Activated CD4-positive, CD25-positive, alpha-beta regulatory T cell treated with anti-CD3 and anti-CD28 coated beads, Interleukin-2, amount 50 U/mL, for 72 hours (primary cell): ENCODE data around the gene KY.

Experiments
- DNase-seq: peaks from one replicate; pipeline ENCODE4 v3.0.0; 2021

The KY gene

DNA sequence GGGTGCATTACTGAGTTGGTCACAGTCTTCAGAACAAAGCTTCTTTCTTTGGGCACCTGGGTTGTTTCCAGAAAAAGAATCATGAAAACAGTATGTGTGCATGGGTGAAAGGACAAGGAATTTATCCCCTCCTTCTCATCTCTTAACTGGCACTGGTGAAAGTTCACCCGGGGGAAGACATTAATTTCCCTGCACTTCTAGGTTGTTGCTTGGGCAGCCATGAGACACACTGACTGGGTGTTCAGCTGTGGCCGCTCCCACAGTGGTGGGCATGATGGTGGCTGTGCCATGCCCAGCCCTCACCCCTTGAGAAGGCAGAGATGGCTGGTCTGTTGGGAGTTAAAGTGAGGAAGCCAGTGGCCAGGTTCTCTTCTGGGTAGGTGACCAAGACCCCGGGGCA is 16.6 kb upstream of the KY start:
- DNase-seq: no peak

GRCh38 chr3:134666885-134667284 is 16.1 kb upstream of the KY start:
- no peak for DNase-seq

DNA sequence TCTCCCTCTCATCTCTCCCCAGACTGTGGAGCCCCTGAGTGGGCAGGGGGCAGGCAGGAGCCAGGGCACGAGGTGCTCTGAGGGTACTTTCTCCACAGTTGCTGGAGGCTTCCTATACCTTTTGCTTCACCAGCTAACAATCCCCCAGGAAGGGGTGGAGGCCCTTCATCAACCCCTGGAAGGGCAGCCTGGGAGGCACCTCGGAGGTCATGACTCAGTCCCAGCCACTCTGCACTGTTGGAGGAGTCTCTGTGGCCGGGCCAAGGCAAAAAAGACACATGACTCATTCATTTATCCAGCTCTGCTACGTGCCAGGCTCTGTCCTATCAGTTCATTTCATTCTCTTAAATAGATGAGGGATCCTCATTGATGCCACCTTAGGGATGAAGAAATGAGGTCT is 15.6 kb upstream of the KY start:
- no peak for DNase-seq

GRCh38 chr3:134666052-134666451 is 15.2 kb upstream of the KY start:
- DNase-seq: no peak

DNA sequence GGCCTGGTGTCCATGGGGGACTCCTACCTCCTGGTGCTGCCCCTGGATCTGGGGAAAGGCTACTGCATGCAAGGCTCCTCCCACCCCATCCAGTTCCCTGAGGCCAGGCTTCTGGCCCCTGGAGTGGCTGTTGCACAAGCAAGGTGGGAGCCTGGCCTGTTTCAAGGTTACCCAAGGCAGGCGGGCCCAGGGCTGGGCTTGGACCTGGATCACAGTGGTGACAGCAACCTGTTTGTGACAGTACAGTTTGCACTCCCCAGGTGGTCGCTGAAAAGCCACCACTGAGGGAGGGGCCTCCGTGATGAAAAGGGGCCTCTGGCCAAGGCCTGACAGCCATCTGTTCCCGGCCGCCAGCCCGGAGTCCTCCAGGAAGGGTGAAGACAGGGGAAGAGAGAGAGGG is 14.4 kb upstream of the KY start:
- DNase-seq: no peak

DNA sequence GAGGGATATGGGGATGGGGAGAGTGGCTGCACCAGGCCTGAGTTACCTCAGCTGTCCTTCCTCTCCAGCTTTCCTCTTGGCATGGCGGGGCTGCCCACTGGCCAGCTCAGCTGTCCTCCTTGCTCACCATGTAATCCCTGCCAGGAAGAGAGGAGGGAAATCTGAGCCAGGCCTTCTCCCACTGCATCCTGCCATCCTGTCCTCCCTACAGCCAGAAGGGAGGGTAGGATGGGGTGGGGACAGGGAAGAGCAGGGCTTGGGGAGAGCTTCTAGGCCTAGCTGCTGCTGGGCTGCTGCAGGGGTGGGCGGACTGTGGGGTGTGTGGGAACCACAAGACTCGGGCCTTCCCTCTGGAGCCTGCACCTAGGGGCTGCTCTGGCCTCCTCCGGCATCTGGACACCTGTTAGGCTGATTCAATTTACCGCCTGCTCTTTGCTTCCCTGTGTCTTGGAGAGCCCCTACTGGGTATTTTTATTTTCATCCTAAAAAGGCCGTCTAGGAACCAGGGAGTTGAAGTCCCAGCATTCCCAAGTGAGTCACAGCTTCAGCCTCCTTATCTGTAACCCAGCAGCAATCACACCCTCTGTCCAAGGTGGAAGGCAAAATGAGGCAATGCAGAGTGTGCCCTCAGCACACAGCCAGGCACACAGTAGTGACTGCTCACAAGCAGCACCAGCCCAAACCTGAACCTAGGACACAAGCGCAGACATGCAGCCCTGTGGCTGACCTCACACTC is 13.1 kb upstream of the KY start:
- DNase-seq: no peak

GRCh38 chr3:134660046-134660441 is 9.2 kb upstream of the KY start:
- DNase-seq: no peak

GRCh38 chr3:134659391-134660045 is 8.7 kb upstream of the KY start:
- no peak for DNase-seq

- DNase-seq: no peak
Measured at GRCh38 chr3:134658555-134658954, 7.7 kb upstream of the KY start.

GRCh38 chr3:134656211-134656800 is 5.5 kb upstream of the KY start:
- DNase-seq: no peak

DNA sequence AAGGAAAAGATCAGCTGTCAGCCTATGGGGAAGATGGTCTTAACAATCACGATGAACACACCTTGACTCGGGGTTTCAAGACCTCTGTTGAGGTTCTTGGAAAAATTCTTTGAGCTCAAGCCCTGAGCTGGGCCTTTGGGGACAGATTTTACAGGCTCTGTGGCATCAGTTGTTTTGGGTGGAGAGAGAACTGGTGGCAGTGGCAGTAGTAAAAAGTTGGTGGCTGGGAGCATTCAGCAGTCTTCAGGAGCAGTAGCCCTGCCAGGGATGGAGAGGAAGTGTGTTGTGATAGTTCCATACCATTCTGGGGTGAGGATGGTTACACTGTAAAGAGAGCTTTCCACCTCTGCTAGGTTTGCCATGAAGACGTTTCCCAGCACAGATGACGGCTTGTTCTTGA is 4.9 kb upstream of the KY start:
- no peak for DNase-seq

GRCh38 chr3:134654031-134654430 is 3.2 kb upstream of the KY start:
- DNase-seq: no peak

DNA sequence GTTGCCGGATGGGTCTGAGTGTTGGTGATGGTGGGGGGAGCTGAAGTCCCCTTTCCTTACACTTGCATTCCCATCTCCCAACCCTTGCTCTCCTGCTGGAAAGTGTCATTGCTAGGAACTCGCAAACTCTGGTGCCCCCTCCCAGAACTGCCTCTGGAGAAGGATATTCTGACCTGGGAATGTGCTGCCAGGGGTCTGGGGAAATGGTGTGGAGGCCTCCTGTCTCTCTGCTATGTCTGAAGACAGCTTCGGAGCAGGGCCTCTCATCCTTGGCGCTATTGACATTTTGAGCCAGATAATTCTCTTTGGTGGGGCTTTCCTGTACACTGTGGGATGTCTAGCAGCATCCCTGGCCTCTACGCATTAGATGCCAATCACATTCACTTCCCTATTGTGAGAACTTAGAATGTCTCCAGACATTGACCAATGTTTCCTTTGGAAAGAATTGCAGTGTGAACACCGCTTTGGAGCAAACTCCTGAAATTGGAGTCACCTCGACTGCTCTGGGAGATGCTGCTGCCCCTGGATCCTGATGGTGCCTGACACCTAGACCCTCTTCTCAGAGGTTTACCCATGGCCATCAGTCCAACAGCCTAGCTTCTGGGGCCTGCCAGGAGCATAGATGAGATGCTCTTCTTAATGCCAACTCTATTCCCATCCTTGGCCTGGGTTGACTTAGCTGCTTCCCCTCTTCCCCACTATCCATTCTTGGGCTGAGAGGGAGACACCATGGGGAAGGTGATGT is 2.2 kb upstream of the KY start:
- DNase-seq: no peak

DNA sequence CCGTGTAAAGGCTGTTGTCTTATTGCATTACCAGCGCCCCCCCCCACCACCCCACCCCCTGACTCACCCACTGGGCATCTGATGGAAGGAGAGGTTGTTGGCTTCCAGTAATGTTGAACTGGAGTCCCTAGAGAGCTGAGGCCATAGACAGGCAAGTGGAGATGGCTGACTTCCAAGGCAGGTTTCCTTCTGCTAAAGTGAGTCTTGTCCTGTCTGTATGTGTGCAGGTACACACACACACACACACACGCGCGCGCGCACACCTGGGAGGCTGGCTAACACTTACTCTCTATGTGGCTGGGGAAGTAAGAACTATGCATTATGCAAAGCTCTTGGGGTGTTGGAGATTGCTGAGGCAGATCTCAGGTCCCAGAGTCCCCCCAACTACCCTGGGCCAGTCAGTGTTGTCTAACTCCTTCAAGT is 1.6 kb upstream of the KY start:
- no peak for DNase-seq

GRCh38 chr3:134651347-134652041 is 672 bp upstream of the KY start:
- DNase-seq: no peak

DNA sequence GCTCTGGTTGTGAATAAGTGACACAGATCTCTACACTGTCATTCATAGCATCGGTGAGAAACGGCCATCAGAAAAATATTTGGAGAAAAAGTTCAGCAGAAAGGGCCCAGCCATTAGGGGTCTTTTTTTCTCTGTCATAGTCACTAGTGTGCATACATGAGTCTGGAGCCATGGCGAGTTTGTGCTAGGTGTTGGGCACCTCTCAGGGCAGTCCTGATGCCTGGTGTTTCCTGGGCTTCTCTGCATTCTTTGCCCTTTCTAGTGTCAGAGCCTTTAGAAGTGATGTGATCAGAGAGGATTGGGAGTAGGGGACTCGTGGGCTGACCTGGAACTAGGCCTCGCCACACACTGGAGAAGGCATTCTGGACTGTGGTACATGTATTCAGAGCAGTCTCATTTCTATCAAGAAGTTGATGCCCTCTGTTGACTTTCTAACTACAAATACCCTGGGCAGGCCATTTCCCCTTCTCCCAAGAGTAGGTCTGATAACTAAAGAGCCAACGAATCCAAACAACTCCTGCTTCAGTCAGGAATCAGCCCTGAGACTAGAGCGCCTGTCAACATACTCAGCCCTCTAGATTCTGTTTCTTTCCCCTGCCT is 1.6 kb downstream of the KY start:
- DNase-seq: no peak

DNA sequence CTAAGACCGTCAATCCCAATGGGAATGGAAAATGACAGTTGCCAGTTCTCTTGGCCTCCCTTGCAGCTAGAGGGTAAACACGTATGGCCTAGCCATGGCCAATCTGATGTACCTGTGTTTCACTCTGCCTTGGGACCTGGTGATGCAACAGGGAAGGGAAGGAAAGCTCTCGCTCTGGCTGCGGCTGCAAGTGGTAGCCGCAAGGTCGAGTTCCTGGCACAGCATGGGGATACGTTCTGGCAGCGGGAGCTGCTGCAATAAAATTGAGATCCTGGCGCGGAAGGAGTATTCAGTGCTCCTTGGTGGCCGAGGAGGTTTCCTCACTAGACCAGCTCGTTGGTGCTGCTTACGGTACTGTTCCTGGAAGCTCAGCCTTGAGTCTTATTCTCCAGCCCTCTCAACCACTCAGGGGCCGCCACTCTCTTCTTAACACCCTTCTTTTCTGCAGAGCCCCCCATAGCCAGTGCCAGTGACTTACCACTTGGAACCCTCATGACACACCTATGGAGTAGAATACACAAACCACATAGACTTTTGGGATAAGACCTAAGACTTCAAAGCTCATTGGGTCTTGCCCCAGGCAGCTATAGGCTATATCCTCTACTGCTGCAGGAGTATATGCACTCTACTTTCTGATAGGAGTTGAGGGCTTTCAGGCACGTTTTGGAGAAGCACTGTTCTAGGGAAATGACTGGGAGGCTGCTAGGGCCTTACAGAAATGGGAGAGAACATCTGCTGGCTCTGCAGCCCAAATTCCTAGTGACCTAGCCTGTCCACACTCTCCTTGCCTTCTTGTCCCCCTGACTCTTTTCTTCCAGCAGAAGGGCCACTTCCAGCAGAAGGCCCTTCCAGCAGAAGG is 2.7 kb downstream of the KY start:
- DNase-seq: no peak

- no peak for DNase-seq
Measured at GRCh38 chr3:134646086-134646485, 4.7 kb downstream of the KY start.

DNA sequence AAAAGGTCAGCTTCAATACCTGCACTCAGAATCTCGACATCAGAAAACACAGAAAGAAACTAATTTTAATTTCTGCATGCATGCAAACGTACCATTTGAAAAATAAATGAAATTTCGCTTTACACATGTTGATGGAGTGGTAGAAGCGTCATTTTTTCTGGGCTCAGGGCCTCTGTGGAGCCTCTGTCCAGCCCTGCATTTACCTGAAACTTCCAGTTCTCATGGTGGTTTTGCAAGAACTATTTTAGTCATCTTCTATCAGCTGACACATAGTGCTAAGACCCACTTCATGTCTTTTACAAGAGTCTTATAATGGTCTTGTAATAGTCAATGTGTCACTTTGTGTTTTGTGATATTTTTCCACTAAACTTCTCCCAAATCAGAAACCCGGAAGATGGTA is 5.3 kb downstream of the KY start:
- no peak for DNase-seq

DNA sequence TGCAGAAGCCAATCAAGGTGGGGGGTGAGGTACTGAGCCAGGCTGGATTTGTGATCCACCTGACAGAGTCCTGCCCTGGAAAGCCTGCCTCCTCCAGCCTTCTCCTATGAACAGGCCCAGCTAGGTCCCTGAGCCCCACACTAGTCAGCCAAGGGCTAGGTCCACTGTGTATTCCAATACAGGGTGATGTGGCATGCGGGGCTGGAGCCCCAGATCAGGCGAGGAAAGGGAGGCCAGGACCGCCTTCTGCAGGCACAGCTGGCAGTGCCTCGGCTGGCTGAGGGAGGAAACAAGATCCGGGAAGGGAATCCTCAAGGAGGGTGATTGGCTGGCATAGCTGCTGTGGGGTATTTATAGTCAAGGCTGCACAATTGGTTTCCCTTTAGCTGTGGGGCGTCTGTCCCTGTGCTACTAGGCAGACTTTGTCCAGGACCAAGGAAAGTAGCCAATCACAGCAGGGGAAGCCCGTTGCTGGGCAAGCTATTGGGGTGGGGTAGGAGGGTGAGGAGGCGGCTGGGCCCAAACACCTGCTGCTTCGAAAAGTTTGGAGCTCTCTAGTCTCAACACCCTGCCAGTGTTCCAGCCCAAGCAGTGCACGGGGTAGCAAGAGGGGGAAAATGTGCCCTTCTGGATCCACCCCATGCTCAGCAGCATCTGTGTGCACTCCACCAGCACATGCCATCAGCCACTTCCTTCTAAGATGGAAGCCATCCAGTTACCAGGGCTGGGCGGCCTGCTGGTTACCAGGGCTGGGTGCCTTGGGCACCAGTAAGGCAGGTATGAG is 5.9 kb downstream of the KY start:
- DNase-seq: no peak

- no peak for DNase-seq
Measured at GRCh38 chr3:134643150-134643675, 7.6 kb downstream of the KY start.
